ENCODE results near the gene IER2. TPM values are rescaled to one million over a fixed set of nuclear protein-coding genes. Genes with fewer than 3 reads are reported as not detected.

IER2 gene
- total and polyA plus RNA-seq, 9 of the 15 experiments (the other 6 are each of a cell fraction or from before 2014, with no cell fraction given): 4.5 to 205 (median 23.7) TPM

- TF ChIP-seq CGGBP1 (CRISPR knock-in tag; IDR thresholded peaks at IDR 0.05): no peak
- TF ChIP-seq RERE (CRISPR knock-in tag; IDR thresholded peaks at IDR 0.05; ENCODE audit: borderline replicate concordance): no peak; the same call in 1 of the 2 replicates
- TF ChIP-seq ZNF699 (CRISPR knock-in tag; IDR thresholded peaks at IDR 0.05; ENCODE audit: insufficient replicate concordance): no peak
- no peak for TF ChIP-seq ZNF12 (CRISPR knock-in tag; IDR thresholded peaks at IDR 0.05)
- TF ChIP-seq BCL6 (CRISPR knock-in tag; IDR thresholded peaks at IDR 0.05): no peak
- TF ChIP-seq THRA (IDR thresholded peaks at IDR 0.05): no peak
- no peak for TF ChIP-seq ZNF57 (CRISPR knock-in tag; IDR thresholded peaks at IDR 0.05)
- peak; percentile 88 for TF ChIP-seq ETV5 (CRISPR knock-in tag; IDR thresholded peaks at IDR 0.05; ENCODE audit: low read depth)
- no peak for TF ChIP-seq SETDB1 (IDR thresholded peaks at IDR 0.05; ENCODE audit: low read length)
- TF ChIP-seq BRD9 (IDR thresholded peaks at IDR 0.05; ENCODE audit: low read depth, partially characterized antibody): peak; percentile 66
- TF ChIP-seq PHB2 (IDR thresholded peaks at IDR 0.05; ENCODE audit: low read depth): no peak
- TF ChIP-seq IFI16 (CRISPR knock-in tag; IDR thresholded peaks at IDR 0.05): no peak
- no peak for TF ChIP-seq ZNF232 (CRISPR knock-in tag; IDR thresholded peaks at IDR 0.05)
- no peak for TF ChIP-seq SRSF1 (IDR thresholded peaks at IDR 0.05; ENCODE audit: low read depth, low read length)
- TF ChIP-seq ZNF408 (CRISPR knock-in tag; IDR thresholded peaks at IDR 0.05; ENCODE audit: low read depth): no peak
- no peak for TF ChIP-seq FUS (optimal IDR thresholded peaks at IDR 0.05; ENCODE audit: low read depth, low read length)
- TF ChIP-seq PKNOX1 (IDR thresholded peaks at IDR 0.05): peak; percentile 50
Observed at GRCh38 chr19:13116282-13117175, 33.7 kb upstream of the IER2 start, which contains the start of gene TRMT1 (continued).
